GM15510 (cell line): ENCODE results near the gene EIF6.

Source experiments
- POLR2A ChIP-seq: IDR thresholded peaks from 3 replicates; pipeline ENCODE4 v1.6.1; 2011; ENCODE audit warnings: borderline replicate concordance; ENCODE audit not compliant: insufficient read length; ENCODE audit errors: extremely low read depth

The EIF6 gene

DNA sequence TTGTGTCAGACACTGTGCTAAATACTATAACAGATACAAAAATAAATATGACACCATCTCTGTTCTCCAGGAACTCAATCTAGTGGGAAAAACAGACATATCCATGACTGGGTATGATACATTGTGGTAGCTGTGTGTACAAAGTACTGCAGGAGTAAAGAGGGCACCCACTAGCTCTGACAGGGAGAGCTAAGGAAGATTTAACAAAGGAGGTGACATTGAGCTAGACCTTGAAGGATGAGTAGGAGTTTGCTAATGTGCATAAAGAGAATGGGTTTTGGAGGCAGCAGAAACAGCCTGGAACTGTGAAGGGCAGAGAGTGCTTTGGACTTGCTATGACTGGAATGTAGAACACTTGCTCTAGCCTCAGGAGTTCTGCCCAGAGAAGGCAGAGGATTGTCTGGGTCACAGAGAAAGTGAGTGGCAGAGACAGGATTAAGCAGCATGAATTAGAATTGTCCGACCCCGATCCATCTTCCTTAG is 43.7 kb downstream of the EIF6 start:
- no peak for TF ChIP-seq POLR2A

DNA sequence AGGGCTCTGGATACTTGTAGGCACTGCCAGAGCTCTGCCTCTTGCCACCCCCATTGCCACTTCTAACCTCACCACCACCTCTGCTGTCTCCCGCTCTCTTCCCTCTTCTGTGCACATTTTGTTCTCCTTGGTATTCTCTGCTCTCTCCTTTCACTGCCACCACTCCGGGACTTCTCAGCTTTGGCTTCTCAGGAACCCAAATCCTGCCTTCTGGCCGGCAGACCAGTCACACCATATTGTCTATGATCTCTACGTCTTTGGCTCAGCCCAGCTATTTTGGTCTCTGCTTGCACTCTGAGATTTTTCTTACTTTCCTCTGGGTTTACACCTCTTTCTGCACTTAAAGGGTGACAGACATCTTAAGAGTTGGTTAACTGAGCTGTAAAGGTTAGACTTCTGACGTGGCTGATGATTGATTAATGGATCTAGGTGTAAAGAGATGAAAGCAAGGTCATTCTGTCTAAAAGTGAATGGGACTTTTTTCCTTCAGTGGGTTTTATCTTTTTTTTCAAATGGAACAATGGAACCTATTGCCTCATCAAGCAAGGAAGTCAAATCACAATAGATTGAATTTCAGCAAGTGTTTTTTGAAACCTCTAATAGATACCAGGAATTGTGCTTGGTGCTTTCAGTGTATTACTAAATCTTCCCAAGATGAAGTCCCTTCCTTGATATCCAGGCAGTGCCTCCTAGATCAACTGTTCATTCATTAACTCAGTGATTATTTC is 44.3 kb downstream of the EIF6 start:
- no peak for TF ChIP-seq POLR2A

- no peak for TF ChIP-seq POLR2A
Observed at GRCh38 chr20:35238735-35239134, 45.8 kb downstream of the EIF6 start.

DNA sequence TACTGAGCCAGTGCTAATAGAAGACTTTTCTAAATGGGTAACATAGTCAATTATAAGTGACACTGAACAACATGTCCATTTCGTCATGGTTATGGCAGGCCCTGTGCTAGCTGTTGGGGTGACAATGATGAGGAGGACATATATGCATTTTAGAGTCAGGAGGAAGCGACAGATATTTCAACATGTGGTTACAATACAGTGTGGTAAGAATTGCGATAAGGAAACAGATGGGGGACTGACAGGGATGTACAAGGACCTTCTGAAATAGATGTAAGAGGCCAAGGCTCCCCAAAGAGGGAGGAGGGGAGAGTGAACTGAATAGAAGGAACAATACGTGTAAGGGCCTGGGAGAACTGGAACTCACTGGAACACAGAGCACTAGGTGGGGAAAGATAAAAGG is 46.4 kb downstream of the EIF6 start:
- TF ChIP-seq POLR2A: no peak

DNA sequence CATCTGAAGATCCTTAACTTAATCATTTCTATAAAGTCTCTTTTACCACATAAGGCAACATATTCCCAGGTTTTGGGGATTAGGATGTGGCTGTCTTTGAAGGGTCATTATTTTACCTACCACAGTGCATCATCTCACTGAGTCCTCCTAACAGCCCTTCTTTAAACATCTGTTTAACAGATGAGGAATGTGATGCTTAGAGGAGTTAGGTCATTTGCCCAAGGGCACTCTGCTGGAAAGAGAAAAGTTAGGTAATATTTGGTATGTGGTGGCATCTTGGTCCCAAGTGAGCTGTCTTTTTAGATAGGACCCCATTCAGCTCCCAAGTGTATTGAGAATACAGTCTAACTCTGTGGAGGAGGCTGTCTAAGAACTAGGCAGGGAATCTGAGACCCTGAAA is 47.1 kb downstream of the EIF6 start:
- no peak for TF ChIP-seq POLR2A

DNA sequence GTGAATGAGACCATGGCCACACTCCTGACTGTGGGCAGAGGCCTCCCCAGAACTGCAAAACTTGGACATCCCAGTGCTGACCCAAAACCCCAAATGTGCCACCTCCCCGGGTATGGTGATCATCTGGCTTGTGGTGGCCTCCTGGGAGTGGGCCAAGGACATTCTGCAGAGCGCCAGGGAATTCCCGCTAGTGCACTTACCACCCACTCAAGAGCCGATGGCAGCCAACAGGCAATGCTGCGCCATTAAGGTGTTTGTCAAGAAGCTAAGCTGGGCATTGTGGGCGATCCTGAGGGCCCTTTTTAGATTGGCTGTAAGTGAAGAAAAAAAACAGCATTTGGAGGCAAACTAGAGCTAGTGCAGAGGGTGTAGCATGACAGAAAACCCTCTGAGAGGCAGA is 48.7 kb downstream of the EIF6 start:
- TF ChIP-seq POLR2A: no peak

DNA sequence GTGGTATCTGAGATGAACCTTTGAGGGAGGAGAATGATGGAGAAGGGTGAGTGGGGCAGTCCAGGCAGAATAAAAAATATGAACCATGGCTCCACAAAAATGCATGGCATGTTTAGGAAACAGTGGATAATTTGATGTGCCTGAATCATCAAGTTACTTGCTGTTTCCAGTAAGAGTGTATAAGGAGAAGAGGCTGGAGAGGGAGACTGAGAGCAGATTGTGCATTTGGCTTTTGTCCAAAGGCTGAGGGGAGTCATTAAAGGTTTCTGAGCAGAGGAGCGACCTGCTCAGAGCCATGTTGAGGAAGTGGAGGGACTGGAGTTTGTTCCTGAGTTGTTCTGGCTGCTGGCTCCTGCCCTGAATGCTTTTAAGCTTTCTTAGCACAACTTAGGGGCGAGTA is 52.0 kb downstream of the EIF6 start:
- TF ChIP-seq POLR2A: no peak
